Endothelial cell (in vitro differentiated cells): Measurements from ENCODE around the gene GATA5. TPM values are rescaled to one million over a fixed set of nuclear protein-coding genes. Genes with fewer than 3 reads are reported as not detected.

Experiments used
- DNase-seq: peaks from one replicate; pipeline ENCODE4 v3.0.0; 2021; ENCODE audit warnings: low spot score
- H3K27ac Mint-ChIP-seq: one replicate; pipeline ENCODE4 v1.8.0; 2021; ENCODE audit warnings: mixed read lengths, inconsistent platforms; ENCODE audit not compliant: unreplicated experiment
- H3K27me3 Mint-ChIP-seq: one replicate; pipeline ENCODE4 v1.8.0; 2021; ENCODE audit warnings: mild to moderate bottlenecking, moderate library complexity, mixed read lengths, inconsistent platforms; ENCODE audit not compliant: unreplicated experiment
- H3K36me3 Mint-ChIP-seq: one replicate; pipeline ENCODE4 v1.8.0; 2021; ENCODE audit warnings: mild to moderate bottlenecking, low read depth, mixed read lengths, inconsistent platforms; ENCODE audit not compliant: unreplicated experiment
- H3K4me1 Mint-ChIP-seq: one replicate; pipeline ENCODE4 v1.8.0; 2021; ENCODE audit warnings: mild to moderate bottlenecking, mixed read lengths, inconsistent platforms; ENCODE audit not compliant: unreplicated experiment
- H3K4me3 Mint-ChIP-seq: one replicate; pipeline ENCODE4 v1.8.0; 2021; ENCODE audit warnings: mild to moderate bottlenecking, mixed read lengths, inconsistent platforms; ENCODE audit not compliant: unreplicated experiment
- H3K9me3 Mint-ChIP-seq: one replicate; pipeline ENCODE4 v1.8.0; 2021; ENCODE audit warnings: mixed read lengths, inconsistent platforms; ENCODE audit not compliant: unreplicated experiment
- total RNA-seq: library from RNA; stranded (reverse); fragmentation: NEBNext Ultra II Directional; extraction: Animal tissue kit (Norgen Biotek cat#: 25700); gene quantifications from one replicate; pipeline ENCODE4 v1.2.1, GENCODE V29; 2021; ENCODE audit not compliant: unreplicated experiment
- TF ChIP-seq, protein P1 (sequence below): fragments of 200-600 bp; sonication (generic); IDR thresholded peaks from one replicate; pipeline ENCODE4 v1.5.0; 2021; ENCODE audit warnings: antibody characterized with exemption; ENCODE audit not compliant: unreplicated experiment

The GATA5 gene
- total RNA-seq, 1 donor from 2014 or later: not detected

DNA sequence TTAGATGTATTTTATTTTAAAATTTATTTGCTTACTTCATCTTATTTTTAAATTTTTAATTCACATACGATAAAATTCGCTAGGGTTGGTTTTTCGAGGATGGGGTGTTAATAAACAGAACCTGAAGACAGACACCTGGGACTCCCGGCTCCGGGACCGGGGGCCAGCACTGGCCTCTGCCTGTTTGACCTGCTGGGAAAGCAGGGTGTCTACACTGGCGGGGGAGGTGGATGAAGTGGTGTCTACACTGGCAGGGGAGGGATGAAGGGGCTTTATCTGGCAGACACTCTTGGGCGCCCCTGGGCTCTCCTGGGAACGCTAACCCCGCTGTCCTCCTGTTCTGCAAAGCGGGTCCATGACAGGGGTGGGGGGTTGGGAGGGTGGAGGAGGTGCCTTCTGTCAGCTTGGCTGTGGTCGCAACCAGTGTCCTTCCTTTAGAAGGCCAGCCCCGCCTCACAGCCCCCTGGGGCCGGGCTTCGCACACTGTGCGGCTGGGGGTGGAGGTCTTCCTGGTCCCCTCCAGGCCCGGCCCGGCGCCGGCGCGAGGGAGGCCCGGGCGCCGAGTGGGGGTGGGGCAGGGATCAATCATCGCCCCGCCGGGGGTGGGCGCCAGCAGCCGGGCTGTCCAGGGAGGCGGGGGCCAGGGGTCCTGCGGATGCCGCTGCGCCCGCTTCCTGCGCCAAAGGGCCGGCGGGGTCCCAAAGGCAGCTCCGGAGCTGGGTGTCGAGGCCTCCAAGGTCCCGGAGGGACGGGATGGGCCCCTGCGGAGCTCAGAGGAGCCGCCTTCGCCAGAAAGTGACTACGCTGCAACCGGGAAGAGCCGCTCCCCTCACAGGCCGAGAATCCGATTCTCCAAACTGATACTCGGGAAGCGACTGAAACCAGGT is 1.8 kb downstream of the GATA5 start:
- no peak for DNase-seq
- no peak overlapping the region for H3K27ac Mint-ChIP-seq
- no peak overlapping the region for H3K4me3 Mint-ChIP-seq
- H3K27me3 Mint-ChIP-seq: peaks cover 19% of the 10 kb centered on the region
- no peaks in the 10 kb centered on the region for H3K36me3 Mint-ChIP-seq
- TF ChIP-seq, protein P1, sequence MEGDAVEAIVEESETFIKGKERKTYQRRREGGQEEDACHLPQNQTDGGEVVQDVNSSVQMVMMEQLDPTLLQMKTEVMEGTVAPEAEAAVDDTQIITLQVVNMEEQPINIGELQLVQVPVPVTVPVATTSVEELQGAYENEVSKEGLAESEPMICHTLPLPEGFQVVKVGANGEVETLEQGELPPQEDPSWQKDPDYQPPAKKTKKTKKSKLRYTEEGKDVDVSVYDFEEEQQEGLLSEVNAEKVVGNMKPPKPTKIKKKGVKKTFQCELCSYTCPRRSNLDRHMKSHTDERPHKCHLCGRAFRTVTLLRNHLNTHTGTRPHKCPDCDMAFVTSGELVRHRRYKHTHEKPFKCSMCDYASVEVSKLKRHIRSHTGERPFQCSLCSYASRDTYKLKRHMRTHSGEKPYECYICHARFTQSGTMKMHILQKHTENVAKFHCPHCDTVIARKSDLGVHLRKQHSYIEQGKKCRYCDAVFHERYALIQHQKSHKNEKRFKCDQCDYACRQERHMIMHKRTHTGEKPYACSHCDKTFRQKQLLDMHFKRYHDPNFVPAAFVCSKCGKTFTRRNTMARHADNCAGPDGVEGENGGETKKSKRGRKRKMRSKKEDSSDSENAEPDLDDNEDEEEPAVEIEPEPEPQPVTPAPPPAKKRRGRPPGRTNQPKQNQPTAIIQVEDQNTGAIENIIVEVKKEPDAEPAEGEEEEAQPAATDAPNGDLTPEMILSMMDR: no peak
- no peaks in the 10 kb centered on the region for H3K4me1 Mint-ChIP-seq
- H3K9me3 Mint-ChIP-seq: no peaks in the 10 kb centered on the region

DNA sequence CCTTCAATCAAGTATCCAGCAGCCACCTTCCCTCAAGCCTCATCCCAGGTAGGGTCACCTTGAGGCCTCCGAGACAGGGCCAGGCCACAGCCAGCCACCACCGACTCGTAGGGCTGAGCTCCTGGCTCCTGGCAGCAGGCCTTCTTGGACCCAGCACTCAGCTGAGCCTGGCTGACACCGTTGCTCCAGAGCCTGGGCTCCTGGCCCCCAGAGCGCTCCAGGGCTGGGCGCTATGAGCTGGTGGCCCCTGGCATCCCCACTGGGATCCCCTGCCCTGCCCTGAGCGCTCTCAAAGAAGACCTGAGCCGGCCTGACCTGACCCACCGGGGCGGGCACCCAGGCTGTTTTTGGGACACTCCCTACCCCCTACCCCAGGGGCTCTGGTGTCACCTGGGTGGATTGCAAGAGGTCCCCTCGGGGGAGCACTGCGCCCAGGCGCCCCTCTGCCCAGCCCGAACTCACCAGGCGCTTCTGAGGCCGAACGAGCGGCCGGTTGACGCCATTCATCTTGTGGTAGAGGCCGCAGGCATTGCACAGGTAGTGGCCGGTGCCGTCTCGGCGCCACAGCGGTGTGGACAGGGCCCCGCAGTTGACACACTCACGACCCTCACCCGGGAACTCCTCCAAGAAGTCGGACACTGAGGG is 2.7 kb downstream of the GATA5 start:
- no peaks in the 10 kb centered on the region for H3K4me1 Mint-ChIP-seq
- H3K27ac Mint-ChIP-seq: no peak overlapping the region
- H3K27me3 Mint-ChIP-seq: peaks cover 16% of the 10 kb centered on the region
- H3K36me3 Mint-ChIP-seq: no peaks in the 10 kb centered on the region
- H3K9me3 Mint-ChIP-seq: no peaks in the 10 kb centered on the region
- TF ChIP-seq, protein P1: no peak
- H3K4me3 Mint-ChIP-seq: no peak overlapping the region
- DNase-seq: no peak

DNA sequence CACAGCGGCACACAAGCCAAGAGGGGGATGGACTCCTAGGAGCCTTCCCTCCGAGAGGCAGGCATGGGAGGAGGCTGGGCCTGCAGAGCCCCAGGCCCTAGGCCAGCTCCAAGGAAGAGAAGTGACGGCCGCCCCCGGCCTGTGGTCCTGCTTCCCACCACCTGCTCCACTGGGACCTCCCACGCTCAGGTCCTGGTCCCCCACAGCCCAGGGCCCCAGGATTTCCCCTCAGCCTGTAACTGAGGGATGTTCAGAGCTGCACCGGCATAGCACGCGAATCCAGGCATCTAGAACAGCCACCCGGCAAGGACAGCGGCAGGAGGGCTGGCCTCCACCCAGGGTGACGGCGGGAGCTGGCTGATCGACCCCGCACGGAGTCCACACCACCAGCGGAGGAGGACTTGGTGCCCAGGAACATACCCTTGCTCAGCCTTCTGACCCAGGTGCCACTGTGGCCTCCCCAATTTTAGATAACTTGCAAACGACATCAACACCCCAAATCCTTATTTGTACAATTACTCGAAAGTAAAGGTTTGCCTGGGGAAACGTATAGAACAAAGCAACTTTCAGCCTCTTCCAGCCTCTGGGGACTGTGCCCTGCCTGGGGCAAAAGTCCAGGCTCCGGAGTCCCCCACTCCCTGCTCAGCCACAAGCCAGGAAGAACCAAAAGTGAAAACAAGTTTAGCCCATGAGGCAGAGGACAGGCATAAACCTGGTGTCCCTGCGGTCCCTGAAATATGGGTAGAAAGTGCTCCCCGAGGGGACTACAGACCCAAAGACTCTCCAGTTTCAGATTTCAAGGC is 3.5 kb downstream of the GATA5 start:
- no peak for DNase-seq
- no peak overlapping the region for H3K4me3 Mint-ChIP-seq

DNA sequence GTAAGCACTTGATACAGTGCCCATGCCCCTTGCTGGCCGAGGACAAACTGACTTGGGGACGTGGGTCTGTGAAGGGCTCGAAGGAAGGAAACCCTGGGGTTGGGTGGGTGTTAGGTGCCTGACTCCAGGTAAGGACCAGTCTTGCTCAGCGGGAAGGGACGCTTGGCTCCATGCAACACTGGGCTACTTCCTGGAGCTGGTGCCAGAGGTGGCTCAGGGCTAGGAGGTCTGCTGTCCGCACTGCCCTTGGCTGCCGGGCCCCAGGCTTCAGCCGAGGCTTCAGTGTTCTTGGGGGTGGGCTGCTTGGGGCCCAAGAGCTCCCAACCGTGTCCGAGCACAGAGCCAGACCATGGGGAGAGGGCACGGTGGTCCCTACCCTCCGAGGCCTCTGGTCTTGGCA is 5.3 kb downstream of the GATA5 start:
- Mint-ChIP-seq H3K9me3 (no peaks in the 10 kb centered on the region), H3K36me3 (no peaks in the 10 kb centered on the region), H3K27ac (no peak overlapping the region), H3K4me3 (no peak overlapping the region), H3K27me3 (peaks cover 11% of the 10 kb centered on the region), H3K4me1 (no peaks in the 10 kb centered on the region)
- no peak for DNase-seq
- TF ChIP-seq, protein P1: no peak

More for the DNA sequence above, 3.5 kb downstream of the GATA5 start:
- peaks cover 15% of the 10 kb centered on the region for H3K27me3 Mint-ChIP-seq
- TF ChIP-seq, protein P1: no peak
- H3K36me3 Mint-ChIP-seq: no peaks in the 10 kb centered on the region
- no peaks in the 10 kb centered on the region for H3K4me1 Mint-ChIP-seq
- no peaks in the 10 kb centered on the region for H3K9me3 Mint-ChIP-seq
- H3K27ac Mint-ChIP-seq: no peak overlapping the region
